Activated T-cell treated with anti-CD3 and anti-CD28 coated beads, Interleukin-2, amount 50 U/mL, for 72 hours (primary cell): ENCODE results near the gene TF. TPM values are rescaled to one million over a fixed set of nuclear protein-coding genes. Genes with fewer than 3 reads are reported as not detected.
A peak's percentile ranks its signal among the peaks of the same experiment; 100 is the strongest.
"Not testable (repeated sequence)": the region's sequence is repeated elsewhere in the genome, so short reads cannot be mapped to it uniquely, and the experiment has no call there.

ENCODE experiments used
- ATAC-seq, 2 donors: fragments of 150-1000 bp; cut with Tn5 transposase; replicated peaks in 1 of 2; 2 replicates each; pipeline ENCODE4 v1.10.0; 2021; ENCODE audit warnings: moderate library complexity in 2 of 2, mild to moderate bottlenecking in 1 of 2
- DNase-seq, 2 donors: peaks; one replicate each; pipeline ENCODE4 v3.0.0; 2021 to 2022; ENCODE audit warnings: mixed read lengths in 1 of 2
- H3K27ac Mint-ChIP-seq: one replicate; pipeline ENCODE4 v1.8.0; 2022; ENCODE audit warnings: mild to moderate bottlenecking, moderate library complexity, mixed read lengths
- H3K27me3 Mint-ChIP-seq: one replicate; pipeline ENCODE4 v1.8.0; 2022; ENCODE audit warnings: low read depth, mixed read lengths
- H3K36me3 Mint-ChIP-seq, 2 donors: one replicate each; pipeline ENCODE4 v1.8.0; 2022; ENCODE audit warnings: mixed read lengths in 2 of 2, mild to moderate bottlenecking in 1 of 2; ENCODE audit not compliant: insufficient read depth in 2 of 2
- H3K4me1 Mint-ChIP-seq: one replicate; pipeline ENCODE4 v1.8.0; 2022; ENCODE audit warnings: low read depth, mixed read lengths
- H3K4me3 Mint-ChIP-seq, 2 donors: one replicate each; pipeline ENCODE4 v1.8.0; 2022; ENCODE audit warnings: mild to moderate bottlenecking in 2 of 2, mixed read lengths in 2 of 2, moderate library complexity in 2 of 2
- H3K9me3 Mint-ChIP-seq, 2 donors: one replicate each; pipeline ENCODE4 v1.8.0; 2022; ENCODE audit warnings: mixed read lengths in 2 of 2
- total RNA-seq, 2 donors: library from RNA; stranded (reverse); gene quantifications; one replicate each; pipeline ENCODE4 v1.2.3, GENCODE V29; 2022

The TF gene
- total RNA-seq, 2 donors from 2014 or later = 1.7 to 1.9 TPM

GRCh38 chr3:133722935-133723334 is 23.3 kb upstream of the TF start:
- DNase-seq = no peak
- no peak overlapping the region for H3K4me3 Mint-ChIP-seq
- peaks cover 8% of the 10 kb centered on the region for H3K27me3 Mint-ChIP-seq
- H3K4me1 Mint-ChIP-seq = no peaks in the 10 kb centered on the region
- H3K27ac Mint-ChIP-seq = no peak overlapping the region
- no peak for ATAC-seq
- H3K36me3 Mint-ChIP-seq = peaks cover 3% of the 10 kb centered on the region in 2 donors
- peaks cover 11 to 15% of the 10 kb centered on the region in 2 donors for H3K9me3 Mint-ChIP-seq

- peaks cover 42% of the 10 kb centered on the region for H3K27me3 Mint-ChIP-seq
Measured at GRCh38 chr3:133730993-133731392, 15.2 kb upstream of the TF start.

GRCh38 chr3:133732231-133732630 is 14.0 kb upstream of the TF start:
- H3K4me3 Mint-ChIP-seq, H3K27ac Mint-ChIP-seq, ATAC-seq, H3K9me3 Mint-ChIP-seq, H3K36me3 Mint-ChIP-seq, H3K4me1 Mint-ChIP-seq, DNase-seq: not testable (repeated sequence)
- peaks cover 42% of the 10 kb centered on the region for H3K27me3 Mint-ChIP-seq

More at GRCh38 chr3:133730993-133731392, 15.2 kb upstream of the TF start:
- ATAC-seq = no peak
- H3K36me3 Mint-ChIP-seq = peaks cover 3 to 6% of the 10 kb centered on the region in 2 donors
- H3K4me3 Mint-ChIP-seq = no peak overlapping the region
- H3K4me1 Mint-ChIP-seq = no peaks in the 10 kb centered on the region
- DNase-seq = no peak
- H3K27ac Mint-ChIP-seq = no peak overlapping the region
- peaks cover 5 to 8% of the 10 kb centered on the region in 2 donors for H3K9me3 Mint-ChIP-seq

- H3K9me3 Mint-ChIP-seq = peaks cover 4 to 5% of the 10 kb centered on the region in 2 donors
- peaks cover 37% of the 10 kb centered on the region for H3K27me3 Mint-ChIP-seq
Measured at GRCh38 chr3:133733226-133733625, 13.0 kb upstream of the TF start.

GRCh38 chr3:133734305-133734704 is 11.9 kb upstream of the TF start:
- Mint-ChIP-seq H3K9me3 (peaks cover 4 to 6% of the 10 kb centered on the region in 2 donors), H3K4me3 (no peak overlapping the region), H3K4me1 (no peaks in the 10 kb centered on the region), H3K27me3 (peaks cover 33% of the 10 kb centered on the region), H3K27ac (no peak overlapping the region), H3K36me3 (peaks cover 3 to 4% of the 10 kb centered on the region in 2 donors)
- DNase-seq (no peak), ATAC-seq (no peak)

More at GRCh38 chr3:133733226-133733625, 13.0 kb upstream of the TF start:
- no peaks in the 10 kb centered on the region for H3K4me1 Mint-ChIP-seq
- H3K27ac Mint-ChIP-seq = no peak overlapping the region
- peaks cover 3 to 6% of the 10 kb centered on the region in 2 donors for H3K36me3 Mint-ChIP-seq
- ATAC-seq (no peak), DNase-seq (no peak)
- H3K4me3 Mint-ChIP-seq = no peak overlapping the region

GRCh38 chr3:133742351-133743091 is 3.7 kb upstream of the TF start:
- H3K9me3 Mint-ChIP-seq = peaks cover 0 to 5% of the 10 kb centered on the region in 2 donors
- ATAC-seq (no peak), DNase-seq (no peak)
- H3K36me3 Mint-ChIP-seq = no peaks in the 10 kb centered on the region
- H3K4me1 Mint-ChIP-seq = no peaks in the 10 kb centered on the region
- no peak overlapping the region for H3K27ac Mint-ChIP-seq
- no peak overlapping the region for H3K4me3 Mint-ChIP-seq
- H3K27me3 Mint-ChIP-seq = peaks cover 41% of the 10 kb centered on the region

GRCh38 chr3:133744241-133744640 is 2.0 kb upstream of the TF start:
- no peaks in the 10 kb centered on the region for H3K36me3 Mint-ChIP-seq
- no peaks in the 10 kb centered on the region for H3K4me1 Mint-ChIP-seq
- no peak overlapping the region for H3K27ac Mint-ChIP-seq
- H3K4me3 Mint-ChIP-seq = no peak overlapping the region
- H3K27me3 Mint-ChIP-seq = peaks cover 49% of the 10 kb centered on the region
- H3K9me3 Mint-ChIP-seq = peaks cover 0 to 2% of the 10 kb centered on the region in 2 donors
- no peak for ATAC-seq
- no peak for DNase-seq

- Mint-ChIP-seq H3K36me3 (no peaks in the 10 kb centered on the region), H3K27me3 (peaks cover 57% of the 10 kb centered on the region), H3K9me3 (no peaks in the 10 kb centered on the region), H3K4me1 (no peaks in the 10 kb centered on the region), H3K27ac (no peak overlapping the region), H3K4me3 (no peak overlapping the region)
- DNase-seq (no peak), ATAC-seq (no peak)
Measured at GRCh38 chr3:133745108-133745507, 1.1 kb upstream of the TF start.

GRCh38 chr3:133746712-133747066 is 496 bp downstream of the TF start:
- H3K27ac Mint-ChIP-seq = no peak overlapping the region
- H3K36me3 Mint-ChIP-seq = no peaks in the 10 kb centered on the region
- peak overlapping the region; percentile 39 to 42 for H3K4me3 Mint-ChIP-seq
- H3K4me1 Mint-ChIP-seq = no peaks in the 10 kb centered on the region
- H3K9me3 Mint-ChIP-seq = no peaks in the 10 kb centered on the region
- ATAC-seq = no peak
- peaks cover 57% of the 10 kb centered on the region for H3K27me3 Mint-ChIP-seq
- no peak for DNase-seq

- H3K4me1 Mint-ChIP-seq = no peaks in the 10 kb centered on the region
- DNase-seq = no peak
- no peak overlapping the region for H3K27ac Mint-ChIP-seq
- no peaks in the 10 kb centered on the region for H3K9me3 Mint-ChIP-seq
- H3K36me3 Mint-ChIP-seq = no peaks in the 10 kb centered on the region
- no peak for ATAC-seq
- peaks cover 51% of the 10 kb centered on the region for H3K27me3 Mint-ChIP-seq
- H3K4me3 Mint-ChIP-seq = no peak overlapping the region
Measured at GRCh38 chr3:133747373-133747772, 1.2 kb downstream of the TF start.

GRCh38 chr3:133747907-133748639 is 1.9 kb downstream of the TF start:
- Mint-ChIP-seq H3K4me1 (no peaks in the 10 kb centered on the region), H3K4me3 (no peak overlapping the region), H3K9me3 (no peaks in the 10 kb centered on the region), H3K27ac (no peak overlapping the region), H3K36me3 (no peaks in the 10 kb centered on the region), H3K27me3 (peaks cover 49% of the 10 kb centered on the region)
- DNase-seq = no peak
- ATAC-seq = no peak

GRCh38 chr3:133749427-133750258 is 3.5 kb downstream of the TF start:
- no peak overlapping the region for H3K4me3 Mint-ChIP-seq
- H3K27me3 Mint-ChIP-seq = peaks cover 42% of the 10 kb centered on the region
- H3K9me3 Mint-ChIP-seq = no peaks in the 10 kb centered on the region
- H3K4me1 Mint-ChIP-seq = no peaks in the 10 kb centered on the region
- H3K36me3 Mint-ChIP-seq = no peaks in the 10 kb centered on the region
- no peak overlapping the region for H3K27ac Mint-ChIP-seq
- DNase-seq (no peak), ATAC-seq (no peak)

- Mint-ChIP-seq H3K9me3 (no peaks in the 10 kb centered on the region), H3K4me3 (no peak overlapping the region), H3K27me3 (peaks cover 36% of the 10 kb centered on the region), H3K36me3 (no peaks in the 10 kb centered on the region), H3K4me1 (no peaks in the 10 kb centered on the region), H3K27ac (no peak overlapping the region)
- DNase-seq = no peak
- no peak for ATAC-seq
Measured at GRCh38 chr3:133750259-133750656, 4.1 kb downstream of the TF start.
